Natural killer cell treated with Interleukin-12 subunit alpha and Interleukin-12 subunit beta and Interleukin-15 and Interleukin-18, amount 100 ng/mL, for 72 hours (primary cell): ENCODE measurements around the gene ARCN1. TPM values are rescaled to one million over a fixed set of nuclear protein-coding genes. Genes with fewer than 3 reads are reported as not detected.
A peak's percentile ranks its signal among the peaks of the same experiment; 100 is the strongest.

ENCODE experiments used
- ATAC-seq, 2 donors: fragments of 150-1000 bp; cut with Tn5 transposase in 1 of 2; sonication (Bioruptor Pico), chemical (Tn5 transposase) in 1 of 2; 2 replicates each; pipeline ENCODE4 v1.10.0; 2021
- DNase-seq: peaks from one replicate; pipeline ENCODE4 v3.0.0; 2022; ENCODE audit warnings: low spot score
- H3K27ac Mint-ChIP-seq, 2 donors: 1 replicate in 1 of 2; 2 replicates in 1 of 2; pipeline ENCODE4 v1.8.0; 2022; ENCODE audit warnings: mixed read lengths in 2 of 2, mild to moderate bottlenecking in 1 of 2, moderate library complexity in 1 of 2
- H3K27me3 Mint-ChIP-seq, 2 donors: 1 replicate in 1 of 2; 2 replicates in 1 of 2; pipeline ENCODE4 v1.8.0; 2022; ENCODE audit warnings: mixed read lengths in 2 of 2
- H3K36me3 Mint-ChIP-seq: one replicate; pipeline ENCODE4 v1.8.0; 2022; ENCODE audit warnings: mixed read lengths
- H3K4me1 Mint-ChIP-seq, 2 donors: 1 replicate in 1 of 2; 2 replicates in 1 of 2; pipeline ENCODE4 v1.8.0; 2022; ENCODE audit warnings: low read depth in 2 of 2, mixed read lengths in 2 of 2, mild to moderate bottlenecking in 1 of 2
- H3K4me3 Mint-ChIP-seq: one replicate; pipeline ENCODE4 v1.8.0; 2022; ENCODE audit warnings: mixed read lengths
- H3K9me3 Mint-ChIP-seq: 2 replicates; pipeline ENCODE4 v1.8.0; 2022; ENCODE audit warnings: mixed read lengths
- total RNA-seq, 2 donors: library from RNA; stranded (reverse); gene quantifications; one replicate each; pipeline ENCODE4 v1.2.3, GENCODE V29; 2022

ARCN1 gene
- total RNA-seq, 2 donors from 2014 or later, result 152 to 212 TPM

DNA sequence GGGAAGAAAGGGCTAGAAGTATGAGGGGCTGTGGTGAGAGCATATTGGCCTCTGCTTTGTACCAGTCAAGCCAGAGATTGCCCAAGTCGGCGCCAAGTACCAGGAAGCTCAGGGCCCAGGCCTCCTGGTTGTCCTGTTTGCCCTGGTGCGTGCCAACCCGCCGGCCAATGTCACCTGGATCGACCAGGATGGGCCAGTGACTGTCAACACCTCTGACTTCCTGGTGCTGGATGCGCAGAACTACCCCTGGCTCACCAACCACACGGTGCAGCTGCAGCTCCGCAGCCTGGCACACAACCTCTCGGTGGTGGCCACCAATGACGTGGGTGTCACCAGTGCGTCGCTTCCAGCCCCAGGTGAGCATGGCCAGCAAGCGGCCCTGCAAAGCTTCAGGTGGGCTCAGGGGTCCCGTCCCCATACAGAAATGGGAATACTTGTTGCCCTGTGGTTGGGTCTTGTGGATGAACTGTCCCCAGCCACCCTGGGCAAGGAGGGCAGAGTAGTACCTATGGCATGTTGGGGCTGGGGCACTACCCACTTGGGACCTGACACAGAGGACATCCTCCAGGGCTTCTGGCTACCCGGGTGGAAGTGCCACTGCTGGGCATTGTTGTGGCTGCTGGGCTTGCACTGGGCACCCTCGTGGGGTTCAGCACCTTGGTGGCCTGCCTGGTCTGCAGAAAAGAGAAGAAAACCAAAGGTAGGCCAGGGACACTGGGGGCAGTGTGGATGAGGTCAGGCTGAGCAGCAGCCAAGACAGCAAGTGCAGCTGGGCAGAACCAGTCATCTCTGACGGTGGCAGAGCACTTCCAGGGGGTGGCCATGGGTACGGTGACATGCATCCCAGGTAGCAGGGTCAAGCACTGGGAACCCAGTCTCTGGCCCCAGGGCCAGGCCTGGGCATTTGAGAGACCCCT lies 39.1 kb upstream of the ARCN1 start:
- H3K27ac Mint-ChIP-seq, result no peak overlapping the region
- ATAC-seq, result no peak
- H3K27me3 Mint-ChIP-seq, result peaks cover 0 to 2% of the 10 kb centered on the region in 2 donors
- H3K36me3 Mint-ChIP-seq, result no peaks in the 10 kb centered on the region
- peaks cover 13 to 20% of the 10 kb centered on the region in 2 donors for H3K4me1 Mint-ChIP-seq
- H3K4me3 Mint-ChIP-seq, result no peak overlapping the region
- H3K9me3 Mint-ChIP-seq, result no peaks in the 10 kb centered on the region
- DNase-seq, result no peak

DNA sequence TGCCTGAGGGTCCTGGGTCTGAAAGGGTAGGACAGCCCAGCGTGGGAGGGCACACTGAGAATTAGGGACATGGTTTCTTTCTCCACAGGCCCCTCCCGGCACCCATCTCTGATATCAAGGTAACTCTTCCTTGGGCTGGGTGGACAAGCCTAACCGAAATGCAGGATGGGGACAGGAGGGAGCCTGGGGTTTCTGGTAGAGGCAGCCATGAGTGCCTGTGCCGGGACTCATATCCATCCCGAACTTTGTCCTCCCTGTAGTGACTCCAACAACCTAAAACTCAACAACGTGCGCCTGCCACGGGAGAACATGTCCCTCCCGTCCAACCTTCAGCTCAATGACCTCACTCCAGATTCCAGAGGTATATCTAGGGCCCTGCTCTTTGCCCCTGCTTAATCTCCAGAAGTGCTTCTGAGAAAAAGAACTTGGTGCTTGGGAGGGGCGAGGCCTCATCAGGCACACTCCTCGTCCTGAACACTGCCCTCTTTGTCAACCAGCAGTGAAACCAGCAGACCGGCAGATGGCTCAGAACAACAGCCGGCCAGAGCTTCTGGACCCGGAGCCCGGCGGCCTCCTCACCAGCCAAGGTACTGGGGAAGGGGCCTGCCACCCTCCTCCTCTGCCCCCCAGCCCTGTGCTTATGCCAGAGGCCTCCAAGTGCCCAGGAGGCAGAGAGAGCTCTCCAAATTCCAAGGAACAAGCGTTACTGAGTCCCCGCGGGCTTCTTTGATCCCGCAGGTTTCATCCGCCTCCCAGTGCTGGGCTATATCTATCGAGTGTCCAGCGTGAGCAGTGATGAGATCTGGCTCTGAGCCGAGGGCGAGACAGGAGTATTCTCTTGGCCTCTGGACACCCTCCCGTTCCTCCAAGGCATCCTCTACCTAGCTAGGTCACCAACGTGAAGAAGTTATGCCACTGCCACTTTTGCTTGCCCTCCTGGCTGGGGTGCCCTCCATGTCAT lies 38.2 kb upstream of the ARCN1 start:
- ATAC-seq (no peak), DNase-seq (no peak)
- Mint-ChIP-seq H3K27me3 (peaks cover 0 to 2% of the 10 kb centered on the region in 2 donors), H3K4me3 (no peak overlapping the region), H3K36me3 (no peaks in the 10 kb centered on the region), H3K4me1 (peaks cover 12 to 19% of the 10 kb centered on the region in 2 donors), H3K9me3 (no peaks in the 10 kb centered on the region), H3K27ac (no peak overlapping the region)

GRCh38 chr11:118535261-118535660 lies 36.9 kb upstream of the ARCN1 start:
- Mint-ChIP-seq H3K27me3 (no peaks in the 10 kb centered on the region), H3K36me3 (no peaks in the 10 kb centered on the region), H3K4me1 (peaks cover under 1 to 9% of the 10 kb centered on the region in 2 donors), H3K27ac (no peak overlapping the region), H3K9me3 (no peaks in the 10 kb centered on the region), H3K4me3 (no peak overlapping the region)
- ATAC-seq, result no peak
- no peak for DNase-seq

DNA sequence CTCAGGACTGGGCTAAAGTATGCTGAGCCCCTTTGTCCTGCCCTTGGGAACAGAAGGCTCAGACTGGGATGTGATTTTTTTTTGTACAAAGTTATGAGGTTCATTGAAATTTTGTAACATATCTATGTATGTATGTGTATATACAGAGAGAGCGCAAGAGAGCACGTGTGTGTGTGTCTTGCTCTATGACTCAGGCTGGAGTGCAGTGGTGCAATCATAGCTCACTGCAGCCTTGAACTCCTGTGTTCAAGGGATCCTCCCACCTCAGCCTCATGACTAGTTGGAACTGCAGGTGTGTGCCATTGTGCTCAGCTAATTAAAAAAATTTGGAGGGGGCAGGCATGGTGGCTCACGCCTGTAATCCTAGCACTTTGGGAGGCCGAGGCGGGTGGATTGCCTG lies 35.5 kb upstream of the ARCN1 start:
- Mint-ChIP-seq H3K36me3 (no peaks in the 10 kb centered on the region), H3K4me1 (peaks cover 0 to 3% of the 10 kb centered on the region in 2 donors), H3K4me3 (no peak overlapping the region), H3K9me3 (no peaks in the 10 kb centered on the region), H3K27me3 (no peaks in the 10 kb centered on the region), H3K27ac (no peak overlapping the region)
- no peak for ATAC-seq
- DNase-seq, result no peak

- no peaks in the 10 kb centered on the region for H3K27me3 Mint-ChIP-seq
- no peaks in the 10 kb centered on the region for H3K4me1 Mint-ChIP-seq
- DNase-seq (no peak), ATAC-seq (no peak)
- no peaks in the 10 kb centered on the region for H3K36me3 Mint-ChIP-seq
- H3K27ac Mint-ChIP-seq, result no peak overlapping the region
- H3K9me3 Mint-ChIP-seq, result no peaks in the 10 kb centered on the region
- no peak overlapping the region for H3K4me3 Mint-ChIP-seq
Measured at GRCh38 chr11:118537409-118537980, 34.7 kb upstream of the ARCN1 start.

DNA sequence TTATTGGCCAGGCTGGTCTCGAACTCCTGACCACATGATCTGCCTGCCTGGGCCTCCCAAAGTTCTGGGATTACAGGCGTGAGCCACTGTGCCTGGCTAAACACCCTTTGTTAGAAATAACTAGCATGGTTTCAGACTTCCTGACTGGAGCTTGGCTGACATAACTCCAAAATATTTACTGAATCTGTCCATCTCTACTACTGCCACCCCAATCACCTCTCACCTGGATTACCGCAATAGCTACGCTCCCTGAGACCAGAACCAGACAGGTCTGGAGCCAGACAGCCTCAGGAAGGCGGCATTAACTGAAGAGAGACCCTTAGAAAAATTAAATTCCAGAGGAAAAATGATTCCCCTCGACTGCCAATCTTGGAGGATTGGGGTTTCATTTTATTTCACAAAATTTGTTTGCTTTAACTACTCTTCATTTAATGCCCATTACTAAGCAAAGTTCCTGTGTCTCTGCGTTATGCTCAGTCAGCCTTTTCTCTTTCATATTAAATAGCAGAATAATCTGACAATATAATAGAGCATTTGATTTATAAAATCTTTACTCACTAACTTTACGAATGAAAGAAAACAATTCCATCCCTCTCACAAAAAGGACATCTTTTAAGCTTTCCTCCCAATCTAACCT lies 28.1 kb upstream of the ARCN1 start:
- no peak for ATAC-seq
- Mint-ChIP-seq H3K9me3 (no peaks in the 10 kb centered on the region), H3K36me3 (no peaks in the 10 kb centered on the region), H3K27ac (no peak overlapping the region), H3K4me3 (no peak overlapping the region), H3K27me3 (no peaks in the 10 kb centered on the region), H3K4me1 (no peaks in the 10 kb centered on the region)
- DNase-seq, result no peak

DNA sequence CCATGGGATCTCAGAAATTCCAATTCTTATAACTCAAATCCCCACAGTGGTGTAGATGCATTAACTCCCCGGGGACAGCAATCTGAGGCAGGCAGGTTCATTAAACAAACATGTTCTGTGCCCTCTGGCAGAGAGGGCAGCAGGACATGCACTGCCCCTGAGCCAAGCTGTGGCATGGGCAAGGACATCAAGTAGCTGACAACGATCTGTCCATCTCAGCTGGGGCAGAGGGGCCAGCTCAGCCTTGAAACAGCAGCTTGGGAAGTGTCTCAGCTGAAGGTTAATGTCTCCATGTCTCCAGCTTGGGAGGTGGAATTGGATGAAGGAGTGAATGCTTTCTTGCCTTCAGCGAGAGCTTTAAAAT lies 27.6 kb upstream of the ARCN1 start:
- no peaks in the 10 kb centered on the region for H3K9me3 Mint-ChIP-seq
- H3K4me3 Mint-ChIP-seq, result no peak overlapping the region
- H3K27ac Mint-ChIP-seq, result no peak overlapping the region
- H3K36me3 Mint-ChIP-seq, result no peaks in the 10 kb centered on the region
- H3K27me3 Mint-ChIP-seq, result no peaks in the 10 kb centered on the region
- no peak for ATAC-seq
- no peaks in the 10 kb centered on the region for H3K4me1 Mint-ChIP-seq
- DNase-seq, result no peak

- DNase-seq (no peak), ATAC-seq (no peak)
- no peaks in the 10 kb centered on the region for H3K36me3 Mint-ChIP-seq
- H3K4me3 Mint-ChIP-seq, result no peak overlapping the region
- no peak overlapping the region for H3K27ac Mint-ChIP-seq
- H3K27me3 Mint-ChIP-seq, result no peaks in the 10 kb centered on the region
- no peaks in the 10 kb centered on the region for H3K4me1 Mint-ChIP-seq
- H3K9me3 Mint-ChIP-seq, result no peaks in the 10 kb centered on the region
Measured at GRCh38 chr11:118545533-118545932, 26.7 kb upstream of the ARCN1 start.

- Mint-ChIP-seq H3K4me1 (no peaks in the 10 kb centered on the region), H3K9me3 (no peaks in the 10 kb centered on the region), H3K4me3 (no peak overlapping the region), H3K27me3 (no peaks in the 10 kb centered on the region), H3K36me3 (peaks cover 4% of the 10 kb centered on the region), H3K27ac (no peak overlapping the region)
- ATAC-seq, result no peak
- DNase-seq, result no peak
Measured at GRCh38 chr11:118547132-118547531, 25.1 kb upstream of the ARCN1 start.

DNA sequence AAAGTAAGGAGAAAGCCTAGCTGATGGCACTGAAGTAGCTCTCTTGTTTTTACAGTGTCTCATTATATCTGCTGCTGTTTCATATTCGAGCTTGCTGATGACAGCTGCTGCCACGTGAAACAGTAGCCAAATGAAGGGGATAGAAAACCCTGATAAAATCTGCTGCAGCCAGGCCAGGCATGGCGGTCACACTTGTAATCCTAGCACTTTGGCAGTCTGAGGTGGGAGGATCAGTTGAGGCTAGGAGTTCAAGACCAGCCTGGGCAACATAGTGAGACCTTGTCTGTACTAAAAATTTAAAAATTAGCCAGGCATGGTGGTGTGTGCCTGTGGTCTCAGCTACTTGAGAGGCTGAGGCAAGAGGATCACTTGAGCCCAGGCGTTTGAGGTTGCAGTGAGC lies 19.9 kb upstream of the ARCN1 start:
- Mint-ChIP-seq H3K4me3 (no peak overlapping the region), H3K27me3 (no peaks in the 10 kb centered on the region), H3K4me1 (no peaks in the 10 kb centered on the region), H3K9me3 (no peaks in the 10 kb centered on the region), H3K27ac (no peak overlapping the region), H3K36me3 (peaks cover 12% of the 10 kb centered on the region)
- ATAC-seq, result no peak
- DNase-seq, result no peak

DNA sequence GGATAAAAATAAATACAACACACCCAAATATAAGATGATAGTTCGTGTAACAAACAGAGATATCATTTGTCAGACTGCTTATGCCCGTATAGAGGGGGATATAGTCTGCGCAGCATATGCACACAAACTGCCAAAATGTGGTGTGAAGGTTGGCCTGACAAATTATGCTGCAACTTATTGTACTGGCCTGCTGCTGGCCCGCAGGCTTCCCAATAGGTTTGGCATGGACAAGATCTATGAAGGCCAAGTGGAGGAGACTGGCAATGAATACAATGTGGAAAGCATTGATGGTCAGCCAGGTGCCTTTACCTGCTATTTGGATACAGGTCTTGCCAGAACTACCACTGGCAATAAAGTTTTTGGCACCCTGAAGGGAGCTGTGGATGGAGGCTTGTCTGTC lies 11.4 kb upstream of the ARCN1 start:
- no peak for DNase-seq
- peaks cover 7 to 10% of the 10 kb centered on the region in 2 donors for H3K4me1 Mint-ChIP-seq
- no peak for ATAC-seq
- no peaks in the 10 kb centered on the region for H3K9me3 Mint-ChIP-seq
- no peak overlapping the region for H3K27ac Mint-ChIP-seq
- no peaks in the 10 kb centered on the region for H3K27me3 Mint-ChIP-seq
- H3K4me3 Mint-ChIP-seq, result no peak overlapping the region
- no peaks in the 10 kb centered on the region for H3K36me3 Mint-ChIP-seq

GRCh38 chr11:118565051-118565450 lies 7.2 kb upstream of the ARCN1 start:
- DNase-seq (no peak), ATAC-seq (no peak)
- Mint-ChIP-seq H3K27me3 (no peaks in the 10 kb centered on the region), H3K9me3 (no peaks in the 10 kb centered on the region), H3K36me3 (no peaks in the 10 kb centered on the region), H3K4me3 (peak overlapping the region; percentile 87), H3K27ac (peak overlapping the region in 1 of 2 donors; percentile 92), H3K4me1 (peaks cover 12 to 15% of the 10 kb centered on the region in 2 donors)

- Mint-ChIP-seq H3K4me1 (peaks cover 30 to 35% of the 10 kb centered on the region in 2 donors), H3K36me3 (peaks cover 5% of the 10 kb centered on the region), H3K9me3 (no peaks in the 10 kb centered on the region), H3K4me3 (no peak overlapping the region), H3K27me3 (no peaks in the 10 kb centered on the region), H3K27ac (no peak overlapping the region)
- no peak for ATAC-seq
- DNase-seq, result no peak
Measured at GRCh38 chr11:118569670-118570069, 2.5 kb upstream of the ARCN1 start.
